ENCODE results near the gene BICDL1. TPM values are rescaled to one million over a fixed set of nuclear protein-coding genes. Genes with fewer than 3 reads are reported as not detected.

BICDL1 gene
- total and polyA plus RNA-seq, 2 donors (not counting 3 experiments of a cell fraction or from before 2014, with no cell fraction given) = 0.19 TPM; not detected in 1

GRCh38 chr12:120075034-120075616 lies 86.1 kb downstream of the BICDL1 start:
- TF ChIP-seq POLR2AphosphoS5 (IDR thresholded peaks at IDR 0.05; ENCODE audit: insufficient read depth, low read depth, low read length) (no peak), JUN (IDR thresholded peaks at IDR 0.05; ENCODE audit: borderline replicate concordance, insufficient read depth, insufficient read length, low read depth) (no peak)
- TF ChIP-seq, protein P1, sequence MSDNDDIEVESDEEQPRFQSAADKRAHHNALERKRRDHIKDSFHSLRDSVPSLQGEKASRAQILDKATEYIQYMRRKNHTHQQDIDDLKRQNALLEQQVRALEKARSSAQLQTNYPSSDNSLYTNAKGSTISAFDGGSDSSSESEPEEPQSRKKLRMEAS (IDR thresholded peaks at IDR 0.05; ENCODE audit: insufficient read depth, insufficient read length) = no peak
- Histone ChIP-seq H3K27ac (ENCODE audit: insufficient read depth, low read depth, low read length) (no peak overlapping the region), H3K9me3 (replicated peaks; ENCODE audit: control insufficient read depth, insufficient read depth, low read length) (no peaks in the 10 kb centered on the region), H3K4me2 (ENCODE audit: insufficient read depth, low read length) (no peak overlapping the region), H3K9me1 (replicated peaks; ENCODE audit: control insufficient read depth, extremely low read depth, insufficient read depth, low read length) (no peaks in the 10 kb centered on the region), H3K4me1 (ENCODE audit: control insufficient read depth, extremely low read depth, insufficient read depth, low read length) (no peaks in the 10 kb centered on the region), H3K36me3 (ENCODE audit: control insufficient read depth in 2 of 2, extremely low read depth in 1 of 2, insufficient read depth in 2 of 2, low read length in 2 of 2) (no peaks in the 10 kb centered on the region), H3K79me2 (ENCODE audit: control insufficient read depth, insufficient read depth, low read length) (no peaks in the 10 kb centered on the region), H3K9ac (replicated peaks; ENCODE audit: extremely low read depth, insufficient read depth, low read length) (no peak overlapping the region), H3K4me3 (replicated peaks in 1 of 3; ENCODE audit: insufficient read depth in 1 of 3, low read depth in 1 of 3, low read length in 3 of 3) (no peak overlapping the region), H2AFZ (ENCODE audit: low read depth, low read length) (no peak overlapping the region), H3K27me3 (ENCODE audit: control insufficient read depth in 2 of 2, insufficient read depth in 2 of 2, low read length in 2 of 2) (peaks cover 0 to 3% of the 10 kb centered on the region in 2 experiments), H4K20me1 (replicated peaks; ENCODE audit: control insufficient read depth, extremely low read depth, insufficient read depth, low read length) (no peaks in the 10 kb centered on the region)
- CTCF ChIA-PET = no interaction called here
- FAIRE-seq (no peak), DNase-seq (ENCODE audit: low read depth, low spot score) (no peak)
- BruUV-seq (replicated peaks) = no TSS peak
- intact Hi-C loops (cut with micrococcal nuclease) = no loop called here
- POLR2A ChIA-PET = no interaction called here
- dilution Hi-C loops (cut with MboI; ENCODE audit: extremely low pct_ligation_motif_present, low sequenced_read_pairs) = no loop called here

GRCh38 chr12:120076651-120077050 lies 87.6 kb downstream of the BICDL1 start:
- H3K4me3 ChIP-seq (replicated peaks in 1 of 3; ENCODE audit: insufficient read depth in 1 of 3, low read depth in 1 of 3, low read length in 3 of 3) = no peak overlapping the region
- H3K79me2 ChIP-seq (ENCODE audit: control insufficient read depth, insufficient read depth, low read length) = no peaks in the 10 kb centered on the region
- no peaks in the 10 kb centered on the region for H3K4me1 ChIP-seq (ENCODE audit: control insufficient read depth, extremely low read depth, insufficient read depth, low read length)
- no peaks in the 10 kb centered on the region for H4K20me1 ChIP-seq (replicated peaks; ENCODE audit: control insufficient read depth, extremely low read depth, insufficient read depth, low read length)
- FAIRE-seq = no peak
- TF ChIP-seq JUN (IDR thresholded peaks at IDR 0.05; ENCODE audit: borderline replicate concordance, insufficient read depth, insufficient read length, low read depth) (no peak), FOS (IDR thresholded peaks at IDR 0.05; ENCODE audit: borderline replicate concordance, insufficient read depth, low read length) (no peak), EZH2 (IDR thresholded peaks at IDR 0.05; ENCODE audit: borderline replicate concordance, low read depth, low read length, severe bottlenecking) (no peak), POLR2A (IDR thresholded peaks at IDR 0.05; ENCODE audit: low read depth, low read length) (no peak), MYC (IDR thresholded peaks at IDR 0.05; ENCODE audit: low read depth, low read length) (no peak)
- H3K36me3 ChIP-seq (ENCODE audit: control insufficient read depth in 2 of 2, extremely low read depth in 1 of 2, insufficient read depth in 2 of 2, low read length in 2 of 2) = no peaks in the 10 kb centered on the region
- no peak overlapping the region for H3K9ac ChIP-seq (replicated peaks; ENCODE audit: extremely low read depth, insufficient read depth, low read length)
- peaks cover 0 to 3% of the 10 kb centered on the region in 2 experiments for H3K27me3 ChIP-seq (ENCODE audit: control insufficient read depth in 2 of 2, insufficient read depth in 2 of 2, low read length in 2 of 2)
- H3K9me1 ChIP-seq (replicated peaks; ENCODE audit: control insufficient read depth, extremely low read depth, insufficient read depth, low read length) = no peaks in the 10 kb centered on the region
- no TSS peak for BruUV-seq (replicated peaks)
- ChIA-PET POLR2A (no interaction called here), CTCF (no interaction called here)
- DNase-seq (ENCODE audit: low read depth, low spot score) = no peak
- dilution Hi-C loops (cut with MboI; ENCODE audit: extremely low pct_ligation_motif_present, low sequenced_read_pairs) = no loop called here
- H2AFZ ChIP-seq (ENCODE audit: low read depth, low read length) = no peak overlapping the region
- intact Hi-C loops (cut with micrococcal nuclease) = no loop called here
- H3K4me2 ChIP-seq (ENCODE audit: insufficient read depth, low read length) = no peak overlapping the region
- no peak overlapping the region for H3K27ac ChIP-seq (ENCODE audit: insufficient read depth, low read depth, low read length)
- H3K9me3 ChIP-seq (replicated peaks; ENCODE audit: control insufficient read depth, insufficient read depth, low read length) = no peaks in the 10 kb centered on the region

Measured in endothelial cell of umbilical vein (primary cell).